Measurements from ENCODE around the gene RNFT2.

RNFT2 gene

DNA sequence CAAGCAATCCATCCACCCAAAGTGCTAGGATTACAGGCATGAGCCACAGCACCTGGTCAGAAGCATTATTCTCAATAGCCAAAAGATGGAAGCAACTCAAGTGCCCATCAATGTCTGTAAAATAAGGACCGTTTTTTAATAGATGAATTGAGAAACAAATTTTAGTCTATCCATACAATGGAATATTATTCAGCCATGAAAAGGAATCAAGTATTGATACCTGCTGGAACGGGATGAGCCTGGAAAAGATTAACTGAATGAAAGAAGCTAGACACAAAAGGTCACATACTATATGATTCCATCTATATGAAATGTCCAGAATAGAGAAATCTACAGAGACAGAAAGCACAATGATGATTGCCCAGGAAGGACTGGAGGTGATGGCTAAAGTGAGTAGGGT lies 163.5 kb downstream of the RNFT2 start:
- DNase-seq (ENCODE audit: low read depth), result no peak
- no peak overlapping the region for H3K4me3 ChIP-seq (ENCODE audit: low read length)
- TF ChIP-seq, protein P1, sequence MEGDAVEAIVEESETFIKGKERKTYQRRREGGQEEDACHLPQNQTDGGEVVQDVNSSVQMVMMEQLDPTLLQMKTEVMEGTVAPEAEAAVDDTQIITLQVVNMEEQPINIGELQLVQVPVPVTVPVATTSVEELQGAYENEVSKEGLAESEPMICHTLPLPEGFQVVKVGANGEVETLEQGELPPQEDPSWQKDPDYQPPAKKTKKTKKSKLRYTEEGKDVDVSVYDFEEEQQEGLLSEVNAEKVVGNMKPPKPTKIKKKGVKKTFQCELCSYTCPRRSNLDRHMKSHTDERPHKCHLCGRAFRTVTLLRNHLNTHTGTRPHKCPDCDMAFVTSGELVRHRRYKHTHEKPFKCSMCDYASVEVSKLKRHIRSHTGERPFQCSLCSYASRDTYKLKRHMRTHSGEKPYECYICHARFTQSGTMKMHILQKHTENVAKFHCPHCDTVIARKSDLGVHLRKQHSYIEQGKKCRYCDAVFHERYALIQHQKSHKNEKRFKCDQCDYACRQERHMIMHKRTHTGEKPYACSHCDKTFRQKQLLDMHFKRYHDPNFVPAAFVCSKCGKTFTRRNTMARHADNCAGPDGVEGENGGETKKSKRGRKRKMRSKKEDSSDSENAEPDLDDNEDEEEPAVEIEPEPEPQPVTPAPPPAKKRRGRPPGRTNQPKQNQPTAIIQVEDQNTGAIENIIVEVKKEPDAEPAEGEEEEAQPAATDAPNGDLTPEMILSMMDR (conservative IDR thresholded peaks at IDR 0.05; ENCODE audit: low read depth, low read length), result no peak

Data from retinal pigment epithelial cell (primary cell).